Left renal pelvis (tissue), 4 donors: ENCODE data around the gene PDE8A. TPM values are rescaled to one million over a fixed set of nuclear protein-coding genes. Genes with fewer than 3 reads are reported as not detected.

Experiments used
- DNase-seq, 4 donors: peaks; one replicate each; pipeline ENCODE4 v3.0.0-alpha.2; 2013; ENCODE audit warnings: low read depth in 4 of 4, low spot score in 3 of 4
- polyA plus RNA-seq, 4 donors: library from polyadenylated mRNA; unstranded; fragments of 120-200 nt; gene quantifications; one replicate each; pipeline ENCODE4 v1.2.1, GENCODE V29; 2013; ENCODE audit not compliant: insufficient read length in 4 of 4

PDE8A gene
- 10 to 100 TPM; 38.4 to 59.6 (median 44.0) TPM for polyA plus RNA-seq

GRCh38 chr15:84981711-84982300 lies at the start of gene PDE8A:
PDE8A (plus strand) TSS chr15:84981856; CDS start chr15:84982163, 307 bp downstream.
- peak in 1 of 4 donors; percentile 14 for DNase-seq

DNA sequence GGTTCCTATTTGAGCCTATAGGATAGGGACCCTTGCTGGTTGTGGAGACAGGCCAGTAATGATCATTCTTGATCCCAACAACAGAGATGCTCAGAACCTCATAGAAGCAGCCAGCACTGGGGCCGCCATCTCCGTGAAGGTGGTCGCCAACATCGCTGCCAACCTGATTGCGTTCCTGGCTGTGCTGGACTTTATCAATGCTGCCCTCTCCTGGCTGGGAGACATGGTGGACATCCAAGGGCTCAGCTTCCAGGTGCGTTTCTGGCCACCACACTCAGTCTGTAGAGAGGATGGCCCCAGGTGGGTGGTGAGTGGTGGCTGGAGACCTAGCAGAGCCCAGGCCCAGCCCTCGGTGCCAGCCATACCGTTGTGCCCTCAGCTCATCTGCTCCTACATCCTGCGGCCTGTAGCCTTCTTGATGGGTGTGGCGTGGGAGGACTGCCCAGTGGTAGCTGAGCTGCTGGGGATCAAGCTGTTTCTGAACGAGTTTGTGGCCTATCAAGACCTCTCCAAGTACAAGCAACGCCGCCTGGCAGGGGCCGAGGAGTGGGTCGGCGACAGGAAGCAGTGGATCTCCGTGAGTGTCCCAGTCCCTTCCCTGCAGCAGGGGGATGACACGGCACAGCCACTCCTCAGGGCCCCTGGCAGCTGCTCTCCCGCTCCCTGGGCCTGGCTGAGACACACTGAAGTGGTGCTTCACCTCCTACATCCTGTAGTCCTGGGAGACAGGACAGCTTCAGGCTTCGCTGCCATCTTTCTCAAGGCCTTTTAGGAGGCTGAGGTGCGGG lies 46.5 kb upstream of the PDE8A start:
- DNase-seq, result no peak

- no peak for DNase-seq
These were observed 44.5 kb upstream of the PDE8A start for GRCh38 chr15:84937144-84937543.

- no peak for DNase-seq
These were observed 42.9 kb upstream of the PDE8A start for GRCh38 chr15:84938726-84939125.

GRCh38 chr15:84940399-84940798 lies 41.3 kb upstream of the PDE8A start:
- no peak for DNase-seq

GRCh38 chr15:84942456-84942855 lies 39.2 kb upstream of the PDE8A start:
- no peak for DNase-seq

- DNase-seq, result no peak
These were observed 37.3 kb upstream of the PDE8A start for GRCh38 chr15:84944311-84944710.

DNA sequence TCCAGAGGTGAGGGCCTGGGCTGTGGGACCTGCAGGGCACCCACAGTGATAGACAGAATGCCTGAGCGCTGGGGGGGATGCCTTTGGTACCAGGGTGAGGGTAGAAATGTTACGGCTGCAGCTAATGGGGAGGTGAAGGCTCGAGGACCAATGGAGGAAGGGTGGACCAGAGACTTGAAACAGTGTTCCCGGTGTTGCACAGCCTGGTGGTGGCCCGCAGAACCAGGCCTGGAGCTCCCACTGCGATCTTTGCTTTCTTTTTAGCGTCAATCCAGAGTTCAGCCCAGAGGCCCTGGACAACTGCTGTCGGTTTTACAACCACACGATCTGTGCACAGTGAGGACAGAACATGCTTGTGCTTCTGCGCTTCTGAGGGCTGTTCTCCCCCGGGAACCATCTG lies 36.8 kb upstream of the PDE8A start:
- DNase-seq, result no peak

- DNase-seq, result no peak
These were observed 34.7 kb upstream of the PDE8A start for GRCh38 chr15:84946772-84947489.

DNA sequence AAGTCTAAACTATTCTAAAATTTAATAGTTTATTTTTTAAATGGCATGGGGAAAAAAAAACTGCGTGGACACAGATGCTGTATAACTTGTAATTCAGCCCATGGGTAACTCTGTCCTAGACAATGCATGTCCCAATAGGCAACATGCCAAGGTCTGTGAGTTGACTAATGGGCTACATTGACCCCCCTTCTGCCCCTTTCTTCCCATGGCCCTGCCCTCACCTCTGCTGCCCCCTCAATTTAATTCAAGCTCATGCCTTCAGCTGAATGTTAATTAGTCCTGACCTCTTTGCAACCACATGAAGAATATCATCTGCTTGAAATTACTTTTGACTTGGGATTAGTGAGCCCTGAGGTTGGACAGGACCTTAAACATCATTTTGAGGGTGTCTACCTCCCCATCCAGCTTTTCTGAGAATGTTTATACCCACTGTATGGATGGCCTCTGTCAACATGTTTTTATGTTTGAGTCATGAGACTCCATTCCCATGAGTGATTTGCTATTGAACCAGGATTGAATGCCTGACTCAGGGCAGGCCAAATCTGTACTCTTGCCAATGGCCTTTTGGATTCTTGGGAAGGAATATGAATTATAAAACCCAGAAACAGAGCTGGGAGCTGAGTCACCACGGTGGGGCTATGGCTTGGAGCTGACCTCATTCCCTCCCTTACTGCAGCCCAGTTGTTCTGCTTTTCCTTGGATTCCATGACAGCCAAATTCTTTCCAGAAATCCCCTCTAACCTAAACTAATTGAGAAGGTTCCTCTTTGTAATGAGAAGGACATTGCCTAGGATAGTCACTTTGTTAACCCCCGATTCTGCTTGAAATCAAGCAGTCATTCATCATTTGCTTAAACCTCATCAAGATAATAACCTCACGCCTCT lies 33.5 kb upstream of the PDE8A start:
- DNase-seq, result no peak

GRCh38 chr15:84949043-84949442 lies 32.6 kb upstream of the PDE8A start:
- DNase-seq, result no peak

GRCh38 chr15:84949845-84950569 lies 31.6 kb upstream of the PDE8A start:
- DNase-seq, result no peak

DNA sequence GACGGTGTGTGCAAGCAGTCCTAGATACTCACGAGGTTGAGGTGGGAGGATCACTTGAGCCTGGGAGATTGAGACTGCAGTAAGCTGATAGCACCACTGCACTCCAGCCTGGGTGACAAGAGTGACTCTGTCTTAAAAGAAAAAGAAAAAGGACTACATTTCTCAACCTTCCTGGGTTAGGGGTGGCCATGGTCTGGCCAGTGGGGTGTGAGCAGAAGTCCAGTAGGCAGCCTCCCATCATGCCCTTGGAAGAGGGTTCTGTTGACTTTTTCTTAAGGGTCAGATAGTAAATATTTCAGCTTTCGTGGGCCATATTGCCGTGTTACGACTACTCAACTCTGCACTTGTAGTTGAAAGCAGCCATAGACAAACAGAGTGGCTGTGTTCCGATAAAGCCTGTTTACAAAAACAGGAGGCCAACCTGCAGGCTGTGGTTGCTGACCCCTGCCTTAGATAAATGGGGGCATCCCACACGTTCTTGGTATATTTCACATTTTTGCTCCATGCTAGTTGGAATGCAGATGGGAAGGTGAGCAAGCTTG lies 31.0 kb upstream of the PDE8A start:
- DNase-seq, result no peak

DNA sequence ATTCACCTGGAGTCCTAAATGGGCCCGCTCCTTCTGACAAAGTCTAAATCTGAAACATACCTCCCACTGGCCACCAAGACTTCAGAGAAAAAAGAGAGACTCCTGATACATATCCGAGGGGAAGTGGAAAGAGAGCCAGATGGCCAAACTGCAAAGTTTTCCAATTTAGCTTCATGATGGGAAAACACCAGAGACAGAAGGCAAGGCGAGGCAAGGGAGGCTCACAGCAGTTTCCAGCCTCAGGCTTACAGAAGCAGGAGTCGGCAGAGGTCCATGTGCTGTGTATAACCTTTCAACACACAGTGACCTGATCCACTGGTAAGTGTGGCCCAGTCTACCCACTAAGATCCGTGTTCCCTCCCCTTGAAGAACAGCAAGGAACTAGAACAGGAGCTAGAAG lies 29.9 kb upstream of the PDE8A start:
- DNase-seq, result no peak

- DNase-seq, result no peak
These were observed 28.5 kb upstream of the PDE8A start for GRCh38 chr15:84953136-84953535.

GRCh38 chr15:84953726-84954125 lies 27.9 kb upstream of the PDE8A start:
- no peak for DNase-seq

GRCh38 chr15:84955089-84955848 lies 26.4 kb upstream of the PDE8A start:
- no peak for DNase-seq

GRCh38 chr15:84956199-84956598 lies 25.5 kb upstream of the PDE8A start:
- no peak for DNase-seq
